Measurements from ENCODE around the gene CLCN1. TPM values are rescaled to one million over a fixed set of nuclear protein-coding genes. Genes with fewer than 3 reads are reported as not detected.

CLCN1 gene
- total RNA-seq, 1 donor from 2014 or later: under 0.01 TPM

- no peak for DNase-seq
These were observed 82.0 kb downstream of the CLCN1 start for GRCh38 chr7:143397710-143398530.

- DNase-seq: no peak
These were observed 82.7 kb downstream of the CLCN1 start for GRCh38 chr7:143398616-143399015.

DNA sequence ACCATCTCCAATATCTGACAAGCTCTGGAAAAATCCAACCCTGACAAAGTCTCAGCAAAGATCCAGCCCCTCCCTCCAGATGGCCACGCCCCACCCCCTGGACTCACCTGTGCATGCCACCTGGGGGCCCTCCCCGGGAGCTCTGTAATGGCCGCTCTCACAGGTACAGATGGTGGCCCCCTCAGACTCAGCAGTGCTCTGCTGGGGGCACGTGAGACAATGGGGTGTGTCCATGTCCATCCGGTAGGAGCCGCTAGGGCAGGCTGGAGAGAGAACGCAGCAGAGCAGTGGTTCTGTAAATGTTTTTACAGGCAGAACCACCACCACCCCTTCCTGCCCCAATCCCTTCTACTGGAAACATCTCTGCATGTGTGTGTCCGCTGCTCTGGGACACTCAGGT is 83.2 kb downstream of the CLCN1 start:
- DNase-seq: no peak

DNA sequence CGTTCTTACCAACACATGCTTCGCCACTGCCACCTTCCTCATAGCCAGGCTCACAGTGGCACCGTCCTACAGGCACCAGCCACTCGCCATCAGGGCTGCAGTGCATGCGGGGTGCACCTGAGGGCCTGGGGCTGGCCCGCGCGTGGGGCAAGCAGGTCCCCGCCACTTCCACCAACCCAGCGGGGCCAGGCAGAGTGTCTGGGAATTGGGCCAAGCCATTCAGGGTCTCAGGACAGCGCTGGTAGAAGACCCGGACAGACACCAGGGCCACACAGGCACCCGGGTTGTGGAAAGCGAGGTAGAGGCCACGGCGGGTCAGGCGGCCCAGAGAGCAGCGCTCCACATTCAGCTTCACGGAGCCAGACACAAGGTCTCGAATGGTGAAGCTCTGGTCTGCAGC is 83.7 kb downstream of the CLCN1 start:
- DNase-seq: no peak

DNA sequence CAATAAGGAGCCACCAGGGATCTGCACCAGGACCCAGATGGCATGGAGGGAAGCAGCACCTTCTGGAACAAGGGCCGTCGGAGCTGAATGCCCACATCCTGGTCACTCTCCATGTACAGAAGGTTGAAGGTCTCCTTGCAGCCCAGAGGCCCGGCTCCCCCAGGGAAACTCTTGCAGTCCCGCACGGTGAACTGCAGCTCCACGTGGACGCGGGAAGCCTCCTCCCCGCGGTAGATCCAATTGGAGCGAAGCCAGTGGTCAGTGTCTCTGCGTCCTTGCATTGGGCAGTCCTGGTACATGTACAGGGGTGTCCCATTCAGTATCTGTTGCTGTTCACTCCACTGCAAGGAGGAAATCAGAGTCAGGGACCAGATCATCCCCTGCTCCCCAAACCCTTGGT is 85.4 kb downstream of the CLCN1 start:
- no peak for DNase-seq

Small RNA genes within 50 kb of the gene (small RNA-seq; reads per million reads assigned to genes)
- gene MIR6892 (not detected), gene RN7SL481P (not detected), gene RN7SL535P (not detected)

Other genes with a start within 250 kb of the CLCN1 start
- gene PIP, start 184.0 kb upstream of the CLCN1 start, total RNA-seq: not detected
- not detected for gene TAS2R39, start 132.7 kb upstream of the CLCN1 start, total RNA-seq
- not detected for gene TAS2R40, start 94.1 kb upstream of the CLCN1 start, total RNA-seq
- 36.0 TPM for gene GSTK1, start 52.7 kb upstream of the CLCN1 start, total RNA-seq
- gene TMEM139, start 31.2 kb upstream of the CLCN1 start, total RNA-seq: 0.31 TPM
- gene CASP2, start 27.8 kb upstream of the CLCN1 start, total RNA-seq: 20.7 TPM
- 91.1 TPM for gene FAM131B, start 46.6 kb downstream of the CLCN1 start, total RNA-seq
- gene ZYX, start 65.2 kb downstream of the CLCN1 start, total RNA-seq: 9.4 TPM
- gene EPHA1, start 92.7 kb downstream of the CLCN1 start, total RNA-seq: not detected
- gene TAS2R60, start 127.3 kb downstream of the CLCN1 start, total RNA-seq: not detected
- not detected for gene TAS2R41, start 161.8 kb downstream of the CLCN1 start, total RNA-seq

All from occipital lobe (tissue), 3 donors.